GM18505 (cell line): ENCODE results near the gene ASMT.
"Not testable (repeated sequence)": the region's sequence is repeated elsewhere in the genome, so short reads cannot be mapped to it uniquely, and the experiment has no call there.

Experiments used
- ATAC-seq: cut with Tn5 transposase; IDR thresholded peaks from one replicate; pipeline ENCODE4 v1.9.1; 2021; ENCODE audit not compliant: unreplicated experiment
- POLR2A ChIP-seq: IDR thresholded peaks from 4 replicates; pipeline ENCODE4 v1.6.1; 2011; ENCODE audit warnings: borderline replicate concordance; ENCODE audit not compliant: insufficient read depth, insufficient read length; ENCODE audit errors: extremely low read depth

The ASMT gene, protein sequence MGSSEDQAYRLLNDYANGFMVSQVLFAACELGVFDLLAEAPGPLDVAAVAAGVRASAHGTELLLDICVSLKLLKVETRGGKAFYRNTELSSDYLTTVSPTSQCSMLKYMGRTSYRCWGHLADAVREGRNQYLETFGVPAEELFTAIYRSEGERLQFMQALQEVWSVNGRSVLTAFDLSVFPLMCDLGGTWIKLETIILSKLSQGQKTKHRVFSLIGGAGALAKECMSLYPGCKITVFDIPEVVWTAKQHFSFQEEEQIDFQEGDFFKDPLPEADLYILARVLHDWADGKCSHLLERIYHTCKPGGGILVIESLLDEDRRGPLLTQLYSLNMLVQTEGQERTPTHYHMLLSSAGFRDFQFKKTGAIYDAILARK

DNA sequence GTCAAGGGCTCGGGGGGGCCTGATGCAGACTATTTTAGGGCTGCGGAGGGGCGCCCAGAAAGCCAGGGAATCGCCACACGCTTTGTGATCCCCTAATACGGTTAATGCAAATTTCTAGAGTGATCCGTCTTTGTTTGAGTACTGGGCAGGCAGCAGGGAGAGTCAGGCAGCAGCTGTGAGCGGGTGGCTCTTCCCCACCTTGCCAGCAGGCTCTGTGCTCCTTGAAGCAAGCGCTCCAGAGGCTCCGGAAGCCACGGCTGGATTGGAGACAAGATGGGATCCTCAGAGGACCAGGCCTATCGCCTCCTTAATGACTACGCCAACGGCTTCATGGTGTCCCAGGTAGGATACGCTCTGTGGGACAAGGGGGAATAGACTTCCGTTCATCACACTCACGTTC, at the start of gene ASMT:
ASMT (plus strand) TSS at position 133 of the 400 bp plus-strand sequence; CDS start at position 274, 141 bp downstream.
- no peak for ATAC-seq
- TF ChIP-seq POLR2A = no peak

- ATAC-seq = not testable (repeated sequence)
These were observed 40.7 kb upstream of the ASMT start for GRCh38 chrX:1574181-1574580.

GRCh38 chrX:1576201-1576992, 38.5 kb upstream of the ASMT start:
- ATAC-seq = no peak
- TF ChIP-seq POLR2A = no peak

DNA sequence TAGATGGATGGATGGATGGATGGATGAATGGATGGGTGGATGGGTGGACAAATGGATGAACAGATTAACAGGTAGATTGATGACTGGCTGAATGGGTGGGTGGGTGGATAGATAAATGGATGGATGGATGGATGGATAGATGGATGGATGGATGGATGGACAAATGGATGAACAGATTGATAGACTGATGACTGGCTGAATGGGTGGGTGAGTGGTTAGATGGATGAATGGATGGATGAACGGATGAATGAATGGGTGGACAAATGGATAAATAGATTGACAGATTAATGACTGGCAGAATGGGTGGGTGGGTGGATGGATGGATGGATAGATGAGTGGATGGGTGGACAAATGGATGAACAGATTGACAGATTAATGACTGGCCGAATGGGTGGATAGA, 37.0 kb upstream of the ASMT start:
- no peak for ATAC-seq

GRCh38 chrX:1578511-1579173, 36.2 kb upstream of the ASMT start:
- TF ChIP-seq POLR2A = no peak
- ATAC-seq = no peak

More for the DNA sequence above, 37.0 kb upstream of the ASMT start:
- TF ChIP-seq POLR2A = no peak

DNA sequence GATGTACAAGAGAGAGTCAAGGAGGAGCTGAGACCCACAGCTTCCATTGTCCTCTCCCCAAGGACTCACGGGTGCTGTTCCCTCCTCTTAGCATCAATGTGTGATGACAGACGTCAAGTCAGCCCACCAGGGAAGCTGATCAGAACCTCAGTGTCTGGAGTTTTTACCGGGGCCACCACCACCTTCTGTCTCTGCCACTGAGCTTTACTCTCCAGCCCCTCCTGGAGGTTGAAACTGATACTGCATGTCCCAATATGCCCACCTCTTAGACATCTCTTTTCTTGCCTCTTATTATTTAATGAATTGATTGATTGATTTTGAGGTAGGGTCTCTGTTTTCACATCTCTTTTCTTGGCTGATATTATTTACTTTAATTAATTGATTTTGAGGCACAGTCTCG, 33.7 kb upstream of the ASMT start:
- no peak for TF ChIP-seq POLR2A
- ATAC-seq = no peak

DNA sequence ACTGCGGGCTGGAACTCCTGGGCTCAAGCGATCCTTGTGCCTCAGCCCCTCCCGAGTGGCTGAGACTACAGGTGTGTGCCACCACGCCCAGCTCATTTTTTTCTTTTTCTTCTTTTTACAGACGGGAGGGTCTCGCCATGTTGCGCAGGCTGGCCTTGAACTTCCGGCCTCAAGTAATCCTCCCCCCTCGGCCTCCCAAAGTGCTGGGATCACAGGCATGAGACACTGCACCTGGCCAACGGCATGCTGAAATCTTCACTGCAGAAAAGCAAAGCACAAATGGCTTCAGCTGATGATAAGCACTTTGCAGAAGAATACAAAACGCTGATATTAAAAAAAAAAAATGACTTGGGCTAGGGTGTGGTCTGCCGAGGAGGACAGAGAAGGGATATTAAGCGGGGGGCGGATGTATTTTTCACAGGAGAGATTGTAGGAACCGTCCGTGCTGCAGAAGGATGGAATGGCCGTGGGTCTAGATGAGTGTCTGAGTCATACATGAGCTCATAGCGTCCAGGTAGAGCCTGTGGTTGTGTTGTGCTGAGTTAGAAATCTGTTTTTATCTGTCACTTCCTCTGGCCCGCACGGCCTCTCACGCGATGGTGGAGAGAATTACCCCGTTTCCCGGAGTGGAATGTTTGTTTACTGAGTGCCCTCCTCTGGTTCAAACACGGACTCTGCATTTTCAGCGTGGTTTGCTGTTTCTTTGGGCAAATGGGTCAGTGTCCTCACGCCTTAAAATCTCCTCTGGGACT, 32.0 kb upstream of the ASMT start:
- no peak for TF ChIP-seq POLR2A
- no peak for ATAC-seq

GRCh38 chrX:1584237-1585011, 30.4 kb upstream of the ASMT start:
- no peak for TF ChIP-seq POLR2A
- ATAC-seq = no peak

GRCh38 chrX:1587161-1587560, 27.7 kb upstream of the ASMT start:
- peak; percentile 12 for TF ChIP-seq POLR2A
- ATAC-seq = no peak

DNA sequence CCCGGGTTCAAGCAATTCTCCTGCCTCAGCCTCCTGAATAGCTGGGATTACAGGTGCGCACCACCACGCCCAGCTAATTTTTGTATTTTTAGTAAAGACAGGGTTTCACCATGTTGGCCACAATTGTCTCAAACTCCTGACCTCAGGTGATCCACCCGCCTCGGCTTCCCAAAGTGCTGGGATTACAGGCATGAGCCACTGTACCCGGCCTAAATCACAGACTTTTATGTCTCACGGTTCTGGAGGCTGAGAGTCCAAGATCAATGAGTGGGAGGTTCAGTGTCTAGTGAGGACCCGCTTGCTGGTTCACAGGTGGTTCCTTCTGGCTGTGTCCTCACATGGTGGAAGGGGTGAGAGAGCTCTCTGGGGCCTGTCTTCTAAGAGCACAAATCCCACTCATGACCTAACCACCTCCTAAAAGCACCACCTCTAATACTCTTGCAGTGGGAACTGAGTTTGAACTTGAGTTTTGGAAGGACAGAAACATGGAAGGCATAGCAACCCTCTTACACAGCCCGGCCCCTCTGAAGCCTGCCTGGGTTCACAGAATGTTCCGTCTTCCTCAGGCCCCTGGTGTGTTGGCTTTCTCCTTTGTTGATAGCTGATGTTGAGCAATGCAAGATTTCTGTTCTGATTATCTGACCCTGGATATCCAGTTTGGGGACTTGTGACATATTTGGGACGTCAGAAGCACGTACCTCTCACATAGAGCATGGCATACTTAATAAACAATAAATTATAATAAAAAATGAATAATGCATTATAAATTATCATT, 25.3 kb upstream of the ASMT start:
- no peak for ATAC-seq
- no peak for TF ChIP-seq POLR2A

GRCh38 chrX:1591102-1591862, 23.6 kb upstream of the ASMT start, which contains the start of gene AKAP17A:
AKAP17A (plus strand) TSS chrX:1591604; CDS start chrX:1593463, 1,859 bp downstream.
- peak; percentile 88 for TF ChIP-seq POLR2A
- peak; percentile 90 for ATAC-seq
